H1 (cell line): ENCODE measurements around the gene PMM2. TPM values are rescaled to one million over a fixed set of nuclear protein-coding genes. Genes with fewer than 3 reads are reported as not detected.

ENCODE experiments used
- EP300 ChIP-seq, 2 experiments: IDR thresholded peaks; 1 replicate in 1 of 2; 2 replicates in 1 of 2; pipeline ENCODE4 v1.6.1; 2011 to 2012; ENCODE audit warnings: low read depth in 2 of 2, low read length in 2 of 2, mild to moderate bottlenecking in 2 of 2, borderline replicate concordance in 1 of 2, inconsistent platforms in 1 of 2, moderate library complexity in 1 of 2
- GABPA ChIP-seq: IDR thresholded peaks from 2 replicates; pipeline ENCODE4 v1.6.1; 2011; ENCODE audit warnings: mild to moderate bottlenecking, low read length, moderate library complexity, borderline replicate concordance; ENCODE audit not compliant: insufficient read depth
- MAX ChIP-seq: IDR thresholded peaks from 2 replicates; pipeline ENCODE4 v1.6.1; 2012; ENCODE audit warnings: inconsistent platforms
- SIX5 ChIP-seq: IDR thresholded peaks from 2 replicates; pipeline ENCODE4 v1.6.1; 2011; ENCODE audit warnings: mild to moderate bottlenecking, low read depth, low read length
- SP1 ChIP-seq: IDR thresholded peaks from 2 replicates; pipeline ENCODE4 v1.6.1; 2011; ENCODE audit warnings: low read depth, low read length
- YY1 ChIP-seq: IDR thresholded peaks from 2 replicates; pipeline ENCODE4 v1.6.1; 2011; ENCODE audit warnings: low read depth, mild to moderate bottlenecking, low read length
- polyA plus RNA-seq, 7 experiments: library from polyadenylated mRNA; depleted of rRNA in 3 of 7; stranded (reverse) in 5 of 7; unstranded in 2 of 7; fragments of >200 nt in 5 of 7; fragments of 200-250 nt in 2 of 7; gene quantifications; 1 replicate in 5 of 7; 2 replicates in 1 of 7; 4 replicates in 1 of 7; pipeline versions ENCODE4 v1.2.1 to v1.2.3, GENCODE V29; 2011 to 2013; ENCODE audit warnings: missing spikeins in 2 of 7, mixed read lengths in 2 of 7
- total RNA-seq: library from RNA; stranded (reverse); fragmentation: NEBNext Ultra II Directional; extraction: Animal tissue kit (Norgen Biotek cat#: 25700); gene quantifications from 2 replicates; pipeline ENCODE4 v1.2.1, GENCODE V29; 2021

PMM2 gene
- total and polyA plus RNA-seq, 2 of the 8 experiments (the other 6 are each of a cell fraction or from before 2014, with no cell fraction given), result 26.2 to 49.4 TPM

GRCh38 chr16:8831871-8832716, 34.5 kb downstream of the PMM2 start (continued):
- TF ChIP-seq GABPA (0 out of 2 replicates have a peak, but pooled peaks have one; percentile 27), SIX5 (no peak), MAX (peak; percentile 83), YY1 (peak; percentile 68), EP300 (IDR thresholded peaks at IDR 0.05; ENCODE audit: borderline replicate concordance in 1 of 2, low read depth in 2 of 2, low read length in 2 of 2) (peak in 1 of 2 experiments; percentile 43; a peak in 1 of 3 replicates), SP1 (no peak)
